Activated CD4-positive, alpha-beta T cell treated with anti-CD3 and anti-CD28 coated beads, Interleukin-2, Interleukin-4, amounts not matched to agents 100 ng/mL and 50 ng/mL, durations not matched to agents 16 hours and 8 hours (primary cell): ENCODE results near the gene PDK2.

ENCODE experiments used
- DNase-seq: peaks from one replicate; pipeline ENCODE4 v3.0.0-alpha.2; 2020; ENCODE audit warnings: low spot score

Gene PDK2

DNA sequence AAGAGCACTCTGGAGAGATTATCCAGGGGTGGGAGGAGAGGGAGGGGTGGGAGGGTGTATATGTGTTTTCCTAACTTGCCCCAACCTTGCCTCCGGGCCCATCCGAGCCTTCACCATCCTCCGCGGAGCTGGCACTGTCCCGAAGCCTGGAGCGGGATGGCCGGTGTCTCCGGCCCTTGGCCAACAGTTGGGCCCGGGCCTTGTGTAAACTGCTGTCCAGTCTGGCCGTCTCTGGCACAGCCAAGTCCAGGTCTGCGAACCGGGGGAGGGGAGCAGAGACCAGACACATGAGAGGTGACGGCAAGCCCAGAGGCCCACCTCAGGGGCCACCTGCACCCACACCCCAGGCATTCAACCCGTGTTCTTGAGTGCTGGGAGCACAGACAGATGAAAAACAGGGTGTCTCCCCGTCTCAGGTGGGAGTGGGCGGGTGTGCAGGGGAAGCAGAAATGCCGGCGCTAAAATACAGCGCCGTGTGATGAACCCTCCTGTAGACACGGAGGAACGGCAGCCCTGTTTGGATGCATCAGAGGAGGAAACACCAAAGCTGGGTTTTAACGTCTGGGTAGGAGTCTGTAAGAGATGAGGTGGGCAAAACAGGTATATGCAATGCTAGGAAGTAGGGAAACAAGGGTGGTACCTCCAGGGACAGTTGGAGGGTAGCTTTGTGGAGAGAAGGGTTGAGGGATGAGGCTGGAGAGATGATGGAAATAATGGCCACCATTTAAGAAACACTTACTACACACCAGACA, 23.1 kb downstream of the PDK2 start:
- no peak for DNase-seq

DNA sequence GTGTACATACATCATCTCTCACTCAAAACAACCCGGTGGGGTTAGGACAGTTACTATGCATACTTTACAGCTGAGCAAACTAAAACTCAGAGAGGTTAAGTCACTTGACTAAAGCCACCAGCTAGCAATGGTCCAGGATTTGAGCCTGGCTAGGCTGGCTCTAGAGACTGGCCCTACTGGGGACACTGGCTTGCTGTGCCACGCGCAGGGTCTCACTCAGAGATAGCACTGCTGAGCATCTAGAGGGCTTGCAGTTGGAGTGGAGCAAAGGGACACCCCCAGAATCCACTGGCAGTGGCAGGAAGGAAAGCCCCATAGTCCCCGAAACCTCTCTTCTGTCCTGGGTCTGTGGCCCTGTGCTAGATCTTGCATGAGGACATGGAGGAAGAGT, 23.7 kb downstream of the PDK2 start:
- DNase-seq, result no peak

DNA sequence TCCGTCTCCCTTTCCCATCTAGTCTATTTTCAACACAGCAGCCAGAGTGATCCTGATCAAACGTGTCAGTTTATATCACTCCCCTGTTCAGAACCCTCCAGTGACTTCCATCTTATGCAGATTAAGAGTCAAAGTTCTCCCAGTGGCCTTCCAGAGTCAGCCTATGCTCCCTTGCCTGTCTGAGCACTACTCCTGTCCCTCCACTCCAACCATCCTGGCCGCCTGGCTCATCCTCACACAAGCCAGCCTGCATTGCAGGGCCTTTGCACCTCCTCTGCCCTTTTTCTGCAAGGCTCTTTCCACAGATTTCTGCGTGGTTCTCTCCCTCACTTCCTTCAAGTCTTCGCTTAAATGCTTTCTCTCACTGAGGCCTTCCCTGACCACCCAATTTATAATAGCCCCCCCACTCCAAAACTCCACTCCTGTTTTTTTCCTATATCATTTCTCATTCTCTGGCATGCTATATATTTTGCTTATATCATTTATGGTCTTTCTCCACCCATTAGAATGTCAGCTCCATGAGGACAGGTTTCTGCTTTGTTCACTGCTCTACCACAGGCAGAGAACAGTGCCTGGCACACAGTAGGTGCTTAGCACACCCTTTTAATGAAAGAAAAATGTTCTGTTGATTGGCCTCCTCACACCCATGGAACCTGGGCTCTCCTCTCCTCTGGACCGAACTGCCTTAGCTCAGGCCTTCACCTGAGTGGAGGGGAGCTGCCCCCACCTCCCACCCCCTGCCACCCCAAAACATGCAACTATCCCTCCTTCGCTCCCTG, 25.5 kb downstream of the PDK2 start:
- DNase-seq, result no peak

DNA sequence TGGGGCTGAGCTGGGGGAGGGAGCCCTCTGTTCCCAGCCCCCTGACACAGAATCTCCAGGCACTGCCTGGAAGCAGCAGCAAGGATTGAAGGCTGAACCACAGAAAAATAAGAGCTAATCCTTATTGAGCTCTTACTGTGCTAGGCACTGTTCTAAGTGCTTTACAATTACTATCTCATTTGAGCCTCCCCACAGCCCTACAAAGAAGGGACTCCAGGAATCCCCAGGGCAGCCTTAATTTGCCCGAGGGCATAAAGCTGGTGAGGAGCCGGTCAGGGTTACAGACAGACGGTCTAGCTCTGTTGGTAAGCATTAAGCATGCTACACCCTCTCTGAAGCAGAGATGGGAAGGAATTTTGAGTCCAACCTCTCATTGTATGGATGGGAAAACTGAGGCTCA, 27.8 kb downstream of the PDK2 start:
- DNase-seq, result no peak

DNA sequence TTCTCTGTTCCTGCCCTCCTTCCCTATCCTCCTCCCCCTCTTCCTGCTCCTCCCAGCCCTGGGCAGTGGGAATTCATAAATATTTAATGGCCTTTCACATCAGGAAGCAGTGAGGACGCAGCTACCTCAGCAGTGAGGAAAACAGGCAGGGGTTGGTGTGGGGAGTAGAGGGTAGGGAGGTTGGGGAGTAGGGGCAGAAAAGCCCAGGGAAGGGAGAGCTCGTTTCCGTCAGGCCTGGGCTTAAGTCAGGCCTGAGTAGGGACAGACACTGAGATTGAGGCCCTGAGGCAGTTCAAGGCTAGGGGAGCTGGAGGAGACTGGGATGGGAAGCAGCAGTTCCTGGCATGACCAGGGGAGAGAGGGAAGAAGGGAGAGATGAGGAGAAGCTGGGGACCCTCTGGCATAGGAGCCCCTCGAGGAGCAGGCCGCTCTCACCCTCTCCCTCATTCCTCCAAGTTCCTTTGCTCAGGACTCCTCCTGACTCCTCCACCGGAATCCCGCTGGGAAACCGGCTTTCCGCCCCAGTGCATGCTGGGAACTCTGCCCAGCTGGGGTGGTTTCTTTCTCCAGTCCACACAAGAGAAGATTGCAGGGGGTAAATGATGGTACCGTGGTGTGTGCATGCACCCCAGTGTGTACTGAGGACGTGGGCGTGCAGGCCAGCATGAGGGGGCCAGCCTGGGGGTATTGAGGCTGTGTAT, 28.6 kb downstream of the PDK2 start:
- no peak for DNase-seq

DNA sequence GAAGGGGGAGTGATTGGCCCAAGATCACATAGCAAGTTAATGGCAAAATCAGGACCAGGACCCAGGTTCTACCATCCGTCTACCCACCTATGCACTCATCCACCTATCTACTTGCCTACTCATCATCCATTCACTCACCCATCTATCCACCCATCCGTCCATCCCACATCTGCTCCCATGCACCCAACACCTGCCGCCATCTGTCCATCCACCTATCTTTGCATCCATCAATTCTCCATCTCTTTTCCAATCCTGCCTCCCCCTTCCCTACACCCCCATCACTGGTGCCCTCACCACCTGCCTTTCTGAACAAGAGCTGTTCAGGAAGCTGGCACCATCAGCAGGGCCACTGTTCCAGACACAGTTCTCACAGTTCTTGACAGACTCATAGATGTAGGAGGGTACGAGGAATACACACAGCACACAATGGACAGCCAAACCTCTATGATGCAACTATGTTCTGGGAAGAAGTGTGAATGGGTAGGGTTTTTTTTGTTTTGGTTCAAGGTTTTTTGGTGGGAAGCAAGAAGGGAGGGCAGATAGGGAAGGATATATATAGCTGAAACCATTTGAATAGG, 30.4 kb downstream of the PDK2 start:
- no peak for DNase-seq

DNA sequence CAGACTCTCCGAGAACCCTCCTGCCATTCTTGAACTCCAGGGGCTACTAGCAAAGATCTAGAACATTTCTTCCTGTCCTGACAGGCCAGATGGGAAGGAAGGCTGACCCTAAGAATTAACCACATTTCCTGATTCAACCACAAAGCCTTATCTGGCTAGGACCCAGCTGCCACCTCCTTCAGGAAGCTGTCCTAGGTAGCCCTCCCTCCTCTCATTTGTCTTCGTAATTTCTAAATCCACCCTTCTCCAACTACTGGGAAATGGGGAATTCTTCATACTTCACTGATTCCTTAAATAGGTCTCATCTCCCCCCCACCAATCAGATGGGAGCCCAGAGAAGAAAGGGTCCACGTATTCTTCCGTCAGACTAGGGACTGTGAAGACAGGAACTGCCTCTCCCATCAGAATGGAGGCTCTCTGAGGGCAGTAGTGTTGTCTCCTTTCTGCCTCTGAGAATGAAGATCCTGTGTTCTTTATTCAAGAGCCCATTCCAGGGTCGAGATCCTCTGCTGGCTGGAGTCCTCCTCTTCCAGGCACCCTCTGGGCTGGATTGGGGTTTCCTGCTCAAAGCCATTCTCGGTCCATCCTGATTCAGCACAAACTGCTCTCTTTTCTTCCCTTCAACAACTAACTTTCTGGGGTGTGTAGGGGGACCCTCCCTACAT, 32.7 kb downstream of the PDK2 start:
- DNase-seq, result no peak

DNA sequence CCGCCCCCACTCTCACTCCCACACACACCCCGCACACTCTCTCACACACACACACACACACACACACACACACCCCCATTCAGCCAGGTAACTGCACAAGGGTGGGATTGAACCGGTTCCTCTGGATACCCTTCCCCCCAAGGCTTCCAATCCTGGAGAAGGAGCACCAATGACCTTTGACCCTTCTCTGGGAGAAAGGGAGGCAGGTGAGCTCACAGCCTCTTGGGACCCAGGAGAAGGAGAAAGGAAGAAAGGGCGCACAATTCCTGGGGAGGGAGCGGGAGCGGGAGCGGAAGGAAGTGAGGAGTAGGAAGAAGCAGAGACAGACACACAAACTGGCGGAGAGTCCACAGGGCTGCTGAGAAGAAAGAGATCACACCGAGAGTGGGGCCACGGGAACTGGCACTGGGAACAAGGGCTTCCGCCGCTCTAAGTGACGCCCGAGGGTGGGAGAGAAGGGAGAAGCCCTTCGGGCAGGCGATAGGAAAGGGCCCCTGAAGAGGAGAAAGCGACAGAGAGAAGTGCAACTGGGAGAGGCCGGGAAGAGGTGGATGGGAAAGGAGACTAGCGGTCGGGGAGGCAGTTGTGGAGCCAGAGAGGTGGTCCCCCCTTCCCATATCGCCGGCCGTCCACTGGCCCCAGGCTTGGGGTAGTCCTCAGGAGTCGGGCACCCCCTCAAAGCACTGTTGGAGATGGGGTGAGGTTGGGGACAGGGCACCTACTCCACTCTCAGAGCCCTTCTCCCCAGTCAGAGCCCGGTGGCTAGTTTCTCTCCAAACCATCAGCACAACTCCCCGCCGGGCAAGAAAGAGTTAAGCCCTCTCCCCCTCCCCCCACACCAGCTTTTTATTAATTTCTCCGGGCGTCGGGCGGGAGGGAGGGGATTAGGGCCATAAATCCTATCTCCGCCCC, 33.5 kb downstream of the PDK2 start:
- DNase-seq, result no peak

DNA sequence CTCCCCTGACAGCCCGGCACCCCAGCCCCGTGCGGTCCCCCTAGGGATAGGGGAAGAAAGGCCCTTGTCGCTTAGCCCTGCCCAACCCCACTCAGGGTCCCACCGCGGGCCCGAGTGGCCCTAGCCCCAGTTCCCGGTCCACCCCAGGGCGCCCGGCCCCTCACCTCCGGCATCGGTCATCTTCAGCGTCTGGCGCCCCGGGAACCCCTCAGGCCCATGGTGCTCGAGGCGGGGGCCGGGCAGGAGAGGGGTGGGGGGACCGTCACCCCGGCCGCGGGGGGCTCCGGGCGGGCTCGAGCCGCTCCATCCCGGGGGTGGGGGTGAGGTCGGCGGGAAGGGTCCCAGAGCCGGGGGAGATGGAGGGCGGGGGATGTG, 34.2 kb downstream of the PDK2 start:
- no peak for DNase-seq

DNA sequence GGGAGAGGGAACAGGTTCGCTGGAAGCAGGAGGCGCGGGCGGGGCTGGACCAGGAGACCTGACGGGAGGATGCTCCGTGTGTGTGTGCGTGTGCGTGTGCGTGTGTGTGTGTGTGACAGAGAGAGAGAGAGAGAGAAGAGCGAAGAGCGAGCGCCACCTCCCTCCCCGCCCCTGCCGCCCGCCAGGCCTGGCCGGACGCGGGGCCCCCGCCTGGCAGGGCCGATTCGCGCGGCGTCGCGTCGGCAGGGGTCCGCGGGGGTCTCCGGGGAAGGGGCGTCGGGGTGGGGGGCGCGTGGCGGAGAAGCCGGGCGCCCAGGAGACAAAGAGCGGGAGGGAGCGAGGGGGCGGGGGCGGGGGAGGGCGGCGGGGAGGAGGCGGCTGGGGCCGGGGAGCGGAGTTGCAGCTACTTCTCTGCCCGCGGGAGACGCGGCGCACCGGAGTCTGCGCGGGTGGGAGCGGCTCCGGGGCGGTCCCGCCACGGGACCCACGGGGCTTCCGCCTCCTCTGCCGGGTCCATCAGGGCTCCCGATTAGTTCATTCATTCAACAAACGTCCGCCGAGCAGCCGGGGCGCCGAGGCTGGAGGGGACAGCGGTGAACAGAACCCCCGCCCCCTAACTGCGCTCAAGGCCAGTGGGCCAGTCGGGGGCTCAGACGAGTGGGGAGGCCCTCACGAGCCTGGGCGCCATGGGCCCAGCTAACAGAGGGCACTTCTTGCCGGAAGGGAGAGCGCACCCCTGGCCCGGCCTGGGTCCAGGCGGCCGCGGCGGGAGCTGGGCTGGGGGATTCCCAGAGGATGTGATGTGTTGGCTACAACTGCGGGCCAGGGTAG, 34.8 kb downstream of the PDK2 start, which contains the start of gene SAMD14:
TSS of gene SAMD14 (minus strand) at position 433 of the 831 bp plus-strand sequence. CDS start 5,201 bp downstream, outside the sequence.
- no peak for DNase-seq

DNA sequence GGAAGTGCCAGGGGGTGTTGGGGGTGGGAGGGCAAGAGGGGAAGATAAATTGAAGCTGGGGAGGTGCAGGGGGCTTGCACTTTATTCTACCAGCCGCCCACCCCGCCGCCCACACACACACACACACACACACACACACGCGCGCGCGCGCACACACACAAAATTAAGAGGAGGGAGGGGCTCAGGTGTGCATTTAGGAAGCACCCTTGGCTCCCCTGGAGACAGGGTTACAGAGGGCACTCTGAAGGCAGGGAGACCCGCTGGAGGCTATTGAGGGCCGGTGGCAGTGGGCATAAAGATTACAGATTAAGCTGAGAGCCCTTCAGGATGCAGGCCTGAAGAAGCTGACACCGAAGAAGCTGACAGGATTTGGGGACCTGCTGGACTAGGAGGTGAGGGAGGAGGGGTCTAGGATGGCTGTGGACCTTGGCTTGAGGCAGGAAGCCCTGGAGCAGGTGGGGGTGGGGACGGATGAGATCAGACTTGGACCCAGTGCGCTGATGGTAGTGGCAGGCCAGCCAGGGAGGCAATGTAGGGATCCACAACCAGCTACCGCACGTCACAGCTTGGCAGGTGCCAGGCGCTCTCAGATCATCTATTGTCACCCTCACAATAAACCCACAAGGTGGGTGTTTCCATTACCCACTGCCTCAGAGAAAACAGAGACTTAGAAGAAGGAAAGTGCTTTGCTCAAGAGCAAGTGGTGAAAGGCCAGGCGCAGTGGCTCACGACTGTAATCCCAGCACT, 35.6 kb downstream of the PDK2 start:
- no peak for DNase-seq

DNA sequence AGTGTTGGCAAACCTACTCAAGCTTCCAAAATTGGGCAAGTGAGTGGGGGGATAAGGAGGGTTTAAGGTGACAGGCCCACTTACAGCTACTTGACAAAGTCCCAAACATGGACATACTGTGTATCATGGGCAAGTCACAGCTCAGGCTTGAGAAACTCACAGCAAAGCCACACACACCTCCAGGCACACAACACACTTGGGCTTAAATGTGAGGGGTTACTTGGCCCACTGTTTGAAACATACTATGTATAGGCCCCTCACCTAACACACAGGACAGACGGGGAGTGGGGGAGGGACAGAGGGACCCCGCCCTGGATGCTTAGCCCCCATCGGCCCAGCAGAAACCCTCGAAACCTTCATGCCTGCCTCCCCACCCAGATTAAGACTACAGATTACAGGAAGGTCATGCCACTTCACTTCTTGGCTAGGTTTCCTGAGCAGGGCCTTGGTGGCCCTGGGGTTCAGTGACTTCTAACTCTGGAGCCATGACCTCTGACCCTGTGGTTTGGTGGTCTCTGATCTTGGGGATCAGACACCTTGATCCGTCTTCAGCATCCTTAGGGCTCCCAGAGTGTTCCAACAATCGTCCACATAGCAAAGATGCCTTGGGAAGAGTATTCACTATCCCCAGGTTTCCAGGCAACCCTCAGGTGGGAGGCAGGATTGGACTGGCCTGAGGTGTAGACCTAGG, 37.1 kb downstream of the PDK2 start:
- DNase-seq, result no peak

DNA sequence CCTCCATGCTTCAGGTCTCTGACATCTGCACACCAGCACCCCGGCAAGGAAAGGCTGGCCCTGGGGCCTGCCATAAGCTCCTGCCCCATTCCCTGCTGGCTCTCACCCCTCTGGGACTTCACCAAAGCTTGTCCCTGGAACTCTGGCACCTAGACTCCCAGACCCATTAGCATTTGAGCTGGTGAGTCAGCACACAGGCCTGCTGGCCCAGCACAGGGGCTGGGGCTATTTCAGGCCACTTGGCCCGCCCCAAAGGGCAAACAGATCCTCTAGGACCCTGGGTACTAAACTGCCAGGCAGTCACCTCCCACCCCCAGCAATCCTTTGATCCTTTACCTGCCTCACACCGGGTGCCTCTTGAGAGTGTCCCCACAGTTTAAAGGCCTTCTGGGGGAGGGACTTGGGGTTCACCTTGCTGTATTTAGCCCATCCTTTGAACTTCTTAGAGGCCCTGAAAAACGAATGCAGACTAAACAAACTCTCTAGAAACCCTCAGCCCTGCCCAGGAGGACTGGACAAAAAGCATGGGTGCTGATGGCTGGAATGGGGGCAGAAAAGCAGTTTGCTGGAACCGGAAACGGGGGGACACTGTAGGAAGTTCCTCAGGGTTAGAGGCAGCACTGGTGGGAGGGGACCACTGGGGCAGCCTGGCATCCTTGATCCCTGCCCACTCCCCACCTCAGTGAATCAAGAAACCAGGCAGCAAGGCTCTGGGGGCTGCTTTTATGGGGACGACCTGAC, 38.0 kb downstream of the PDK2 start:
- DNase-seq, result no peak

DNA sequence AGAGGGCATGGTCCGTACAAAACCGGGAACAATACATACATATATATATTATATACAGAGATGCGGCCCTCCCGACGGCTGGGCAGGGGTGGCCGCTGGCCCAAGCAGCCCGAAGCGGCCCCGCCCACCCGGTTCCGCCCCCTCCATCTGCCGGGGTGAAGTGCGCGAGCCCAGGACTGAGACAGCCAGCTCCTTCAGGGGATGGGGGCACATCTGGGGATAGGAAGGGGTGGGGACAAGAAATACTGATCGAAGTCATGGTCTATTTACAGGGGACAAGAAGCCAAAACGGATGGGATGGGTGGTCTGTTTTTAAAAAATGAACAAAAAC, 38.6 kb downstream of the PDK2 start:
- no peak for DNase-seq

DNA sequence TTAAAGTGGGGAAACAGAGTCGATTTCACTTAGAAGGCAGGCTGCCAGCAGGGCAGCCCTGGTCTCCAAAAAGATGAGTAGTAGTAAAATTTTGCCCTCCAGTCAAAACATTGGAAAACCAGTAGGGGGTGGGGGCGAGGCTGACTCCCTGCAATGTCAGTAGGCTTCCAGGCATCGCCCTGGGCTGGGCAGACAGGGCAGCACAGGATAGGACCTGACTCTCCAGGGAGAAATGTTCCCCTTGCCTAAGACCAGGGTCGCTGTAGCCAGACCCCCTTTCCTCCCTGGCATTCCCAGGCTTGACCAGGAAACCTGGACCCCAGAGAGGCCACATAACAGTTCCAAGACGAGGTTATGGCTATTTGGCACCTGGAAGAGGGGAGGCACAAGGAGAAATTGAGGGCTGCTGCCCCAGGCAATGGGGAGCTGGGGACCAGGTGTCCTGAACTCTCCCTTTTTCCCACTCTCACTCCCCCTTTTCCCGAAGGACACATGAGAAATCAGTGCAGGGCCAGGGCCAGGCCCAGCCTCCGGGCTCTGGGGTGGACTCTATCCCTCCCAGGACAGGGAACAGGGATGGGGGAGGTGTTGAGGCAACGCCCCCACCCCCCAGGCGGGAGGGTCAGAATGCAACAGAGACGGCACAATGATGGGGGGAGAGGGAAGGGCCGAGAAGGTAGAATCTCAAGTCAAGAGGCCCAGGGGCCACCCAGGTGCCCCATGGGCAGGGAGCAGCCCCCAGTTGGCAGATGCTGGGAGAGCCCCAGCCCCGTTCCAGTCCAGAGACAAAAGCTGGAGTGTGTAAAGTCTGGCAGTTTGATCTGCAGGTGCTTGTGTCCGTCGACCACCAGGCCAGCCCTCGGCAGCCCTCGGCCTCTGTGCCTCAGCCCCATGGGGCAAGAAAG, 39.3 kb downstream of the PDK2 start:
- DNase-seq, result no peak

DNA sequence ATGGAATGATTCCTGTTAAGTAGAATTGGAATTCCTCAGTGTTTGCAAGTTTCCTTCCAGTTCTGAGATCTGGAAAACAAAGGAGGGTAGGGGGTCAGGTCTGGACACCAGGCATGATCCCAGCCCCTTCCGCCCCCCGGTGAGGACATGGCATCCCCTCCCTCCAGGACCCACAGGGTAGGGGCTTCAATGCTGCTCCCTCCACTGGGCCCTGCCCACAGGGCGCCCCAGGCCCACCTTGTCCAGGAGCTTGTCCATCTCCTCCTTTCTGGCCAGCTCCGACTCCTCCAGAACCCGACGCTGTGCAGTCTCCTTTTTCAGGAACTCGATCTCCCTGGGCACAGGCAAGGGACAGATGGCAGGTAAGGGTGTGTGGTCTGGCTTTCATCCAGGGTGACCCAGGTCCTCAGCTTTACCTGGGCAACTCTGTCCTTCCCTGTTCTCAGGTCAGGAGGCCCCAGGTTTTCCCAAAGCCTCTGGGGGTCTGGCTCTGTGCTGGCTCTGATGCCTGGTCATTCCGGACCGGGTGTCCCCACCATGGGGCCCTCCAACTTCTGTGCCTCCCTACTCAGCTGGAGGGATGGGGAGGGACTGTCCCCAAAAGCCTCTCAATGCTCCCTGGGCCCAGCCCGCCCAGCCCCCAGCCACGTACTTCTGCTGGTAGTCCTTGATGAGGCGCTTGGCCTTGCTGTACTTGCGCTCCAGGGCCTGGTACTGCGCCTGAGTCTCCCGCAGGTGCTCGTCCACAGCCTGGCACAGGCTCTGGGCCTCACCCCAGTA, 40.4 kb downstream of the PDK2 start:
- no peak for DNase-seq
